Ishikawa (cell line): Measurements from ENCODE around the gene TGIF2.

Source experiments
- CEBPB ChIP-seq: IDR thresholded peaks from 2 replicates; pipeline ENCODE4 v1.6.1; 2012
- CREB1 ChIP-seq: IDR thresholded peaks from 2 replicates; pipeline ENCODE4 v1.6.1; 2012; ENCODE audit warnings: low read depth
- EGR1 ChIP-seq: IDR thresholded peaks from 2 replicates; pipeline ENCODE4 v1.6.1; 2012
- EP300 ChIP-seq: IDR thresholded peaks from 2 replicates; pipeline ENCODE4 v1.6.1; 2012; ENCODE audit warnings: borderline replicate concordance
- FOXM1 ChIP-seq: IDR thresholded peaks from 2 replicates; pipeline ENCODE4 v1.6.1; 2012; ENCODE audit warnings: low read depth, borderline replicate concordance
- NFIC ChIP-seq: IDR thresholded peaks from 2 replicates; pipeline ENCODE4 v1.6.1; 2012
- RAD21 ChIP-seq: IDR thresholded peaks from 2 replicates; pipeline ENCODE4 v1.6.1; 2012; ENCODE audit warnings: low read depth
- TAF1 ChIP-seq: IDR thresholded peaks from 2 replicates; pipeline ENCODE4 v1.6.1; 2012; ENCODE audit warnings: low read depth, mild to moderate bottlenecking
- TCF12 ChIP-seq: IDR thresholded peaks from 2 replicates; pipeline ENCODE4 v1.6.1; 2012; ENCODE audit warnings: low read depth
- TEAD4 ChIP-seq: IDR thresholded peaks from 2 replicates; pipeline ENCODE4 v1.6.1; 2012
- YY1 ChIP-seq: IDR thresholded peaks from 2 replicates; pipeline ENCODE4 v1.6.1; 2012; ENCODE audit warnings: low read depth
- ZBTB7A ChIP-seq: IDR thresholded peaks from 2 replicates; pipeline ENCODE4 v1.6.1; 2012; ENCODE audit warnings: low read depth
- TF ChIP-seq, protein P1 (sequence below): IDR thresholded peaks from 2 replicates; pipeline ENCODE4 v1.6.1; 2012; ENCODE audit warnings: low read depth, mild to moderate bottlenecking
- TF ChIP-seq, protein P2 (sequence below): IDR thresholded peaks from 2 replicates; pipeline ENCODE4 v1.6.1; 2012
- TF ChIP-seq, protein P3 (sequence below): IDR thresholded peaks from 2 replicates; pipeline ENCODE4 v1.6.1; 2012

Gene TGIF2

DNA sequence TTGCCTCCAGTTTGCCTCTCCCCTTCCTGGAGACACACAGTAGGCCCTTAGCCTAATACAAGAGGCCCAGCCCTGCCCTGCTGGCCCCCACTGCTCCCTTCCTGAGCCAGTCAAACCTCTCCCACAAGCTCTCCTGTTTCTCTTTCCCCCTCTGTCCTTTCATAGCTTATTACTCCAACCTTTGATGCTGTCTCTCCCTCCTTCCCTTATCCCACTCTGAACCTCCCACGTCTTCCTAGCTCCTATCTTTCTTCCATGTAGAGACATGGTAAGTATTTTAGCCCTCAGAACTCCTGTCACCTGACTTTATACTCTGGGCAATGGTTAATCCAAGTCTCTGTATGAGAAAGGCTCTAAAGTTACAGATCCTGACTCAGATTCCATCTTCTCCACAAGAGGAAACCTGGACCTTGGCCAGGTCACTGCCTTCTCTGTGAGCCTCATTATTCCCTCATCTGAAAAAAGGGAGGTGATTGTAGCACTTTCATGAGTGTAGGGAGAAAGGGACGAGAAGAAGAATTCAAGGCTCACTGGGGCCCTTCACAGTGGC, 6.7 kb downstream of the TGIF2 start:
- TF ChIP-seq TAF1, result no peak
- no peak for TF ChIP-seq TCF12
- no peak for TF ChIP-seq CREB1
- no peak for TF ChIP-seq RAD21
- no peak for TF ChIP-seq TEAD4
- no peak for TF ChIP-seq FOXM1
- TF ChIP-seq, protein P1, sequence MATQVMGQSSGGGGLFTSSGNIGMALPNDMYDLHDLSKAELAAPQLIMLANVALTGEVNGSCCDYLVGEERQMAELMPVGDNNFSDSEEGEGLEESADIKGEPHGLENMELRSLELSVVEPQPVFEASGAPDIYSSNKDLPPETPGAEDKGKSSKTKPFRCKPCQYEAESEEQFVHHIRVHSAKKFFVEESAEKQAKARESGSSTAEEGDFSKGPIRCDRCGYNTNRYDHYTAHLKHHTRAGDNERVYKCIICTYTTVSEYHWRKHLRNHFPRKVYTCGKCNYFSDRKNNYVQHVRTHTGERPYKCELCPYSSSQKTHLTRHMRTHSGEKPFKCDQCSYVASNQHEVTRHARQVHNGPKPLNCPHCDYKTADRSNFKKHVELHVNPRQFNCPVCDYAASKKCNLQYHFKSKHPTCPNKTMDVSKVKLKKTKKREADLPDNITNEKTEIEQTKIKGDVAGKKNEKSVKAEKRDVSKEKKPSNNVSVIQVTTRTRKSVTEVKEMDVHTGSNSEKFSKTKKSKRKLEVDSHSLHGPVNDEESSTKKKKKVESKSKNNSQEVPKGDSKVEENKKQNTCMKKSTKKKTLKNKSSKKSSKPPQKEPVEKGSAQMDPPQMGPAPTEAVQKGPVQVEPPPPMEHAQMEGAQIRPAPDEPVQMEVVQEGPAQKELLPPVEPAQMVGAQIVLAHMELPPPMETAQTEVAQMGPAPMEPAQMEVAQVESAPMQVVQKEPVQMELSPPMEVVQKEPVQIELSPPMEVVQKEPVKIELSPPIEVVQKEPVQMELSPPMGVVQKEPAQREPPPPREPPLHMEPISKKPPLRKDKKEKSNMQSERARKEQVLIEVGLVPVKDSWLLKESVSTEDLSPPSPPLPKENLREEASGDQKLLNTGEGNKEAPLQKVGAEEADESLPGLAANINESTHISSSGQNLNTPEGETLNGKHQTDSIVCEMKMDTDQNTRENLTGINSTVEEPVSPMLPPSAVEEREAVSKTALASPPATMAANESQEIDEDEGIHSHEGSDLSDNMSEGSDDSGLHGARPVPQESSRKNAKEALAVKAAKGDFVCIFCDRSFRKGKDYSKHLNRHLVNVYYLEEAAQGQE, result no peak
- no peak for TF ChIP-seq CEBPB
- TF ChIP-seq, protein P2, sequence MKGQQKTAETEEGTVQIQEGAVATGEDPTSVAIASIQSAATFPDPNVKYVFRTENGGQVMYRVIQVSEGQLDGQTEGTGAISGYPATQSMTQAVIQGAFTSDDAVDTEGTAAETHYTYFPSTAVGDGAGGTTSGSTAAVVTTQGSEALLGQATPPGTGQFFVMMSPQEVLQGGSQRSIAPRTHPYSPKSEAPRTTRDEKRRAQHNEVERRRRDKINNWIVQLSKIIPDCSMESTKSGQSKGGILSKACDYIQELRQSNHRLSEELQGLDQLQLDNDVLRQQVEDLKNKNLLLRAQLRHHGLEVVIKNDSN, result no peak
- no peak for TF ChIP-seq NFIC
- no peak for TF ChIP-seq EP300
- TF ChIP-seq ZBTB7A, result no peak
- TF ChIP-seq YY1, result no peak
- TF ChIP-seq EGR1, result no peak
- TF ChIP-seq, protein P3, sequence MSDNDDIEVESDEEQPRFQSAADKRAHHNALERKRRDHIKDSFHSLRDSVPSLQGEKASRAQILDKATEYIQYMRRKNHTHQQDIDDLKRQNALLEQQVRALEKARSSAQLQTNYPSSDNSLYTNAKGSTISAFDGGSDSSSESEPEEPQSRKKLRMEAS, result no peak

DNA sequence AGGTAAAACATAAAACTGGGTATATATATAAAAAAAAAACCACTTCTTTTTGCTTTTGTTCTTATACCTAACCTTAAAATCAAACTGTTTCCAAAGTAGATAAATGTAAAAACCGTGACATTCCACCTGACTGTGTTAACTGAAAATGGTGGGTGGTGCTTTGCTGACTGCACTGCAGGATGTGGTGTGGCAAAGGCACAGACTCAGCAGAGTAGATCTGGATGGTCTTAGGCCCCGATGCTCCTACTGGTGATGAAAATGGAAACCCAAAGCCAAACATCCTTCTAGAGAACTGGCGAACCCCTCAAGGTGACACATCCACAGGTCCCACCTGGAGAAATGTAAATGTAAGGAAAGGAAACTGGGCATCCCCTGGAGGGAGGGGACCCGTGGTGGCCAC, 8.9 kb downstream of the TGIF2 start:
- TF ChIP-seq NFIC, result no peak
- TF ChIP-seq, protein P2, result no peak
- TF ChIP-seq, protein P1, result no peak
- no peak for TF ChIP-seq EP300
- no peak for TF ChIP-seq FOXM1
- no peak for TF ChIP-seq CEBPB
- TF ChIP-seq TCF12, result no peak
- TF ChIP-seq TAF1, result no peak

DNA sequence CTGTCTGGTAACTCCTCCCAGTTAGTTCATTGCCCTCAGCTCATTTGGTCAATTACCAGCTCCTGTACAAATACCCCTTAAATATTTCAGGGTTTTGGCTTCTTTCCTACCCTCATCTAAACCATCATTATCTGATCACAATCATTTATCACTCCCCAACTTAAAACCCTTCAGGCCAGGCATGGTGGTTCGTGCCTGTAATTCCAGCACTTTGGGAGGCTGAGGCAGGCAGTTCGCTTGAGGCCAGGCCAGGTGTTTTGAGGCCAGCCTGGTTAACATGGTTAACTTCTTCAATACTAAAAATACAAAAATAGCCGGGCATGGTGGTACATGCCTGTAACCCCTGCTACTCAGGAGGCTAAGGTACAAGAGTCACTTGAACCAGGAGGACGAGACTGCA, 9.4 kb downstream of the TGIF2 start:
- TF ChIP-seq CREB1 (no peak), NFIC (no peak), TAF1 (no peak), ZBTB7A (no peak), FOXM1 (no peak), CEBPB (no peak), TEAD4 (no peak), TCF12 (no peak), EP300 (no peak), RAD21 (no peak), YY1 (no peak), EGR1 (no peak)
- TF ChIP-seq, protein P3, result no peak
- TF ChIP-seq, protein P1, result no peak
- TF ChIP-seq, protein P2, result no peak

DNA sequence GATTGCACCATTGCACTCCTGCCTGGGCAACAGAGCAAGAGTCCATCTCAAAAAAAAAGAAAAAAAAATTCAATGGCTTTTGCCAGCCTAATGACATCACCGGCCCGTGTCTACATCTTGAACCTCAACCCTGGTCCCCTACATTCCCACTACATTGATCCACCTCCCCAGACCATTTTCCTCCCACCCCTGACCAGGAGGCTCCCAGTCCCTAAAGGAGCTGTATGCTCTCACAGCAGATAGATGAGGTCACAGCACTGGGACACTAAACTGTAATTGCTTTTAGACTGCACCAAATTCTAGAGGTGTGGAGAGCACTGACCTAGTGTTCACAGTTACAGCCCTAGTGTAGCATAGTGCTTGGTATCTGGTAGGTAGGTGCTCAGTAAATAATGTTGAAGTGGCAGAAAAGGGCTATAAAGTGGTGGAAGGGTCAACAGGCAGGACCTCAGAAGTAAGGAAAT, 10.7 kb downstream of the TGIF2 start:
- TF ChIP-seq RAD21 (no peak), YY1 (no peak), ZBTB7A (no peak), TCF12 (no peak), EP300 (no peak), TAF1 (no peak), CEBPB (no peak)
